Activated CD4-positive, alpha-beta T cell treated with anti-CD3 and anti-CD28 coated beads for 1 hour (primary cell): Measurements from ENCODE around the gene TAF5L.
"Not testable (repeated sequence)": the region's sequence is repeated elsewhere in the genome, so short reads cannot be mapped to it uniquely, and the experiment has no call there.

Experiments
- DNase-seq: peaks from one replicate; pipeline ENCODE4 v3.0.0-alpha.2; 2020

The TAF5L gene

DNA sequence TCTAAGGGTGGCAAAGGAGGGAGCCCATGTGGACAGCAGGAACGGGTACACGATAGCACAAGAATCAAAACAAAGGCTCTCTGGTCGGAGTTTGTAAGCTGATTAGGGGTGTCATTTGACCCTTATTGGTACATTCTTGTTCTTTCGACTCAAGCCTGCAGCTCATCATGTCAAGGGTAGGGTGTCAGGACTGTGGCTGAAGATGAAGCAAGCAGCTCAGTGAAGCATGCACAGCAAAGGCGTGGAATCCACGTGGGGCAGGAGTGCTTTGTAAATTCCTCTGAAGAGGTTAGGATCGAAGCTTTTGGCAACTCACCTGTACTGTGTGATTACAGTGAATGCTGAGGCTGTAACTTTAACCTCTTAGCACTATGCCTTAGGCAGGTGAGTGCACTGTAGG is 62.7 kb downstream of the TAF5L start:
- DNase-seq: no peak

DNA sequence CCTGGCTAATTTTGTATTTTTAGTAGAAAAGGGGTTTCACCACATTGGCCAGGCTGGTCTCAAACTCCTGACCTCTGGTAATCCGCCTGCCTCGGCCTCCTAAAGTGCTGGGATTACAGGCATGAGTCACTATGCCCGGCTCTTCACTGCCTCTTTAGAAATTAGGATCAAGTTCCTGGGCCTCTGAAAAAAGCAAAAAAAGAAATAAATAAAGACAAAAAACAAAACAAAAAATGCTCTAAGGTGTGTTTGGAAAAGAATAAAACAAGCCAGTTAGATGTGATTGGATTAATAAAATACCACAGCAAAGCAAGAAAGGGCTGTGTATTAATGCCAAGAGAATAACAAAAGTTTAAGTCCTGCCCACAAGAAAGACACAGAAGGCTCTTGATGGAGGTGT is 63.2 kb downstream of the TAF5L start:
- DNase-seq: no peak

DNA sequence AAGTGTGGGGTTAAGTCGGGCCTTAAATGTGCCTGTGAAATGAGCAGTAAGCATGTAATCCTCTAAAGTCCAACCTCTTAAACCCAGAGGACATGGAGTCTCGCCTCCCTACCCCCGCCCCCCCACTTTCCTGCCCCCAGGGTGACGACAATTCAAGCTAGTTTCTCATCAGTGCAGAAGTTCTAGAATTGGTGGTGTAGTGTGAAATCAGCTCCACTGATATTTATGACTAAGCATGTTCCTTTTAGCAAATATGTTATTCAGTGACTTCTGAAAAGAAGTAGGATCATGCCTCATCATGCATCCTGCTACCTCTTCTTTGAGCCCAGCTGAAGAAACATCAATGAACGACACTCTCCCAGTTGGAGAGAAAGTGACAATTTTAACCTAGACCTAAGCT is 64.8 kb downstream of the TAF5L start:
- no peak for DNase-seq

DNA sequence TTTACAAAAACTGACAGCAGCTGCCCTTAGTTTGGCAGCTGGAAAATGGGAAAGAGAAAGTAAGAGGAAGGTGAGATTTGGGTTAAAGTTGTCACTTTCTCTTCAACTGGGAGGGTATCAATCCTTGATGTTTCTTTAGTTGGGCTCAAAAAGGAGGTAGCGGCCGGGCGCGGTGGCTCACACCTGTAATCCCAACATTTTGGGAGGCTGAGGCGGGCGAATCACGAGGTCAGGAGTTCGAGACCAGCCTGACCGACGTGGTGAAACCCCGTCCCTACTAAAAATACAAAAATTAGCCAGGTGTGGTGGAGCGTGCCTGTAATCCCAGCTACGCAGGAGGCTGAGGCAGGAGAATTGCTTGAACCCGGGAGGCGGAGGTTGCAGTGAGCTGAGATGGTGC is 65.8 kb downstream of the TAF5L start:
- DNase-seq: not testable (repeated sequence)

DNA sequence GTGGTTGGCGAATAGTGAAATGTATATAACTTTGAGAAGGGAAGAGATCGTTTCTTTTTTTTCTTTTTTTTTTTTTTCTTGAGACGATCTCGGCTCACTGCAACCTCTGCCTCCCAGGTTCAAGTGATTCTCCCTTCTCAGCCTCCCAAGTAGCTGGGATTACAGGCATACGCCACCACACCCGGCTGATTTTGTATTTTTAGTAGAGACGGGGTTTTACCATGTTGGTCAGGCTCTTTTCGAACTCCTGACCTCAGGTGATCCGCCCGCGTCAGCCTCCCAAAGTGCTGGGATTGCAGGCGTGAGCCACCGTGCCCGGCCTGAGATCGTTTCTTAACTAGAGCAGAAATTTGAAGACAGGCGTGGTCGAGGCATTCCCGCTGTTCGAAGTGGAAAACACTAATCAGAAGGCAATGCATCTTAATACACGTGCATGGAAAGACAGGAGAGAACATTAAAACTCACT is 66.6 kb downstream of the TAF5L start:
- not testable (repeated sequence) for DNase-seq

DNA sequence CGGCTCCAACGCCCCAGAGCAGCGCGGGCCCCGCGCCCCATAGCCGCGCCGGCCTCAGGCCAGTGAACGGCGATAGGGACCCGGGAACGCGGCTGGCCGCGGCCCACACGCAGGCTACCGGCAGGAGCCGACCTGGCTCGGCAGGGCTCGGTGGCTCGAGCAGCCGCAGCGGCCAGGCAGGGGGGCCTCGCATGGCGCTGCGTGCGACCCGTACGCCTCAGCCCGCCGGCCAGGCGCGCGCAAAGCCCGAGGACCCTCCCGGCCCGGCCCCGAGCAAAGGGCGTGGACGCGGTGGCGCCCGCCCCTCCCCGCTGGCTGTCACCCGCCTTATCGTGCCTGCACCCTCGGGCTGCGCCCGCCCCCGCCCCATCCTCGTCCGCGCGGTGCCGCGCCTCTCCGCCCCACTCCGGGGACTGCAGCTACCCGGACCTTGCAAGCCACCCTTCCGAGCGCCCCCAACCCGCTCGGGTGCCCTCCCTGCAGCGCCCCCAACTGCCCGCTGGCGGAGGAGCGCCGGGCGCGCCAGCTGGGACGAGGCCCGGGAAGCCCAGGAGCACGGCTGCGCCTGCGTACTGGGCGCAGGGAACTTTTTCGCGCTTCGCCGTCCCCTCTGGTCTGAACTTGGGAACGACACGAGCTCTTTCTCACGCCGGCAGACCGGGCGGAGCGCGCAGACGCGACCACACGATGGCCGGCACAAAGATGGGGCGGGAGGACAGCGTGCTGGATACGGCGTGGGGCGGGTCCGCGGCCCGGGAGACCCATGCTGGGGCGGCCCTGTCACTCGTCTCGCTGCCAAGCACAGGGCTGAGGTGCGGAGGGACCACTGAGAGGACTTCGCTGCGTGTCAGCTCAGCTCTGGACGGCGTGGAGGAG is 67.2 kb downstream of the TAF5L start, which contains the start of gene ABCB10:
TSS of gene ABCB10 (minus strand) at position 248 of the 876 bp plus-strand sequence. CDS start at position 193, 55 bp downstream.
- DNase-seq: peak; percentile 73

DNA sequence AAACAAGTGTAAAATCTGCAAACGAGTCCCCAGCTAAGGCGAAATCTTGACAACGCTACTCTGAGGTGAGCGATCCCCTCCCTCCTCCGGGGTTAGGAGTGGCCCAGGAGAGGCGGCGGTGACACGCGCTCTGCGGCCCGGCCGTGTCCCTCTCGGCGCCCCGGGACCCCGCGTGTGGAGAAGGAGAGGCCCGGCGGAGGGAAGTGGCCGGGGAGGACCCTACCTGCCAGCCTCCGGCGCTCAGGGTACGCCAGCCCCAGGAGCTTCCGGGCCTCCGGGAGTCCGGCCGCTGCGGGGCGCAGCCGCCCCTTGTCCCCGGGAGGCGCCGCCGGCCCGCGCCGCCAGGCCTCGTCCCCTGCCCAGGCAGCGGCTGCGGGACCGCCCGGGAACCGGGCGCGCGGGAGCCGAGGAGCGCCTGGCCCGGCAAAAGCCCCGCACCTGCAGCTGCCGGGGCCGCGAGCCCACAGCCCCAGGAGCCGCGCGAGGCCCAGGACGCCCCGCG is 68.0 kb downstream of the TAF5L start:
- DNase-seq: peak; percentile 10

DNA sequence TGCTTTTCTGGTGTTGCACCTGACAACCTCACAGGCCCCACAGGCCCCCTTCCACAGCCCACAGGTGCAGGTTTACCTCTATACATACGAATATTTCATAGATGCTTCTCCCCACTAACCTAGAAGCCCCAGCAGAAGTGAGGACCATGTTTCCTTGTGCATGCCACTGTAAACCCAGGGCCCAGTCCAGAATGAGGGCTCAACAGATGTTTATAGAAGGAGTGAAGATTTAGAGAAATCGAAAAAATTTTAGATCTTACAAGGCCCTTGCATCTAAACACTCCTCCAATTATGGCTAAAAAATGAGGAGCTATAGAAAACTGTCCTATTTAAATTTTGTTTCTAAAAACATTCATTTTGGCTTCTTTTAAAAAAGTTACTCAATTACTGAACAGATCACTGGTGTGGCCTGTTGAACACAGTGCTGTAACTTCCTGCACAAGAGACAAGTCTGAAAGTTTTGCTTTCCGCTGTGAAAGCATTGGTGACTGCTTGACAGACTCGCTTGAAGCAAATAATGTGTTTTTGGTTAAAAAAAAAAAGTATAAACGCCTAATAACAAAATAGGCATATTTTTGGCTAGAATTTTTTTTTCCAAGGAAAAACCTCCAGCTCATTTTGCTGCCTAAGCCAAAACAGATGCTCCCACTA is 68.6 kb downstream of the TAF5L start:
- DNase-seq: no peak

DNA sequence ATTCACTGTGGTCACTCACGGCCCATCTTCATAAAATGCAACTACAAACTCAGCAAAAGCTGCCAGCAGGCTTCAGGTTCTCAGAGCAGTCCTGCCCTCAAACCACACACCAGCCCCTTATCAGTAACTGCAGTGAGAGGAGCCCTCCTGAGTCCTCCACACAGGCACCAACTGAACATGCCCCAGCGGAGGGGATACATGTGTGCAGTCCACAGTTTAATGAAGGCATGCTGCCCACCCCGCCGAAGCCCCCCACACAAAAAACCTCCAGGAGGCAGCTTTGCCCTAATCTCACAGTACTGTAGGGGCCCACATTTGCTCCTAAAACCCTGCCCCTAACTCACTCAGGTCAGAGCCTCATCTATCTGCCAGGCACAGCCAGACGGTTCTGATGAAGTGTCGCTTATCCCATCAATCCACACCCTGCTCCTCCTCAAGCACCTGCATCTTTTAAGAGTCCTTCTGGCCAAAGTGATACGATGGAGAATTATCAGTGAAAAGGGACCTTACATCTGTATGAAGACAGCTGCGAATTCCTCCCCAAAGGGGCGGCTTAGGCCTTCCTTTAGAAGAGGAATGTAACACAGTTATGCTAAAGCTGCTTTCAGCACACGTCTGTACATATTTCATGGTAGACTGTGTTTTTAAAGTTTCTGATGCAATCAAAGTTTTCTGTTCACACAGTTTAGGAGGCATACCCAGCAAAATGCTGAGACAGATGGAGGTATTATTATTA is 70.9 kb downstream of the TAF5L start:
- DNase-seq: no peak

DNA sequence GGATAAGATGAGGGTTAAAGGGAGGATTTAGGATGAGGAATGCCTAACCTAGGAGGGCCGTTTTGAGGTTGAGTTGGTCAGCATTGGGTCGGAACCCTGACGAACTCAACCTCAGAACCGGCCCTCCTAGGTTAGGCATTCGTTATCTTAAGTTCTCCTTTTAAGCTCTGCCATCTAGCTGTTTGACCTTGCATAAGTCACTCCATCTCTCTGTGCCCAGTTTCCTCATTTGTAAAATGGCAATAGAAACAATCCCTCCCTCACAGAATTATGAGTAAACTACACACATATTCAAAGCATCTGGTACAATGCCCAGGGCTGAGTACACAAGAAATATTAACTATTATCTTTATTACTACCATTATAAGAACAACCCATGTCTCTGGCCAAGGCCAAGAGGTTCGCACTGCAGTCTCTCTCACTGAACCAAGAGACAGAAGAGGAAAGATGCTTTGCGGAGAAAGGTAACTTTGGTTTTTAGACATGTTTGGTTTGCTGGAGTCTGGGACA is 72.2 kb downstream of the TAF5L start:
- no peak for DNase-seq

DNA sequence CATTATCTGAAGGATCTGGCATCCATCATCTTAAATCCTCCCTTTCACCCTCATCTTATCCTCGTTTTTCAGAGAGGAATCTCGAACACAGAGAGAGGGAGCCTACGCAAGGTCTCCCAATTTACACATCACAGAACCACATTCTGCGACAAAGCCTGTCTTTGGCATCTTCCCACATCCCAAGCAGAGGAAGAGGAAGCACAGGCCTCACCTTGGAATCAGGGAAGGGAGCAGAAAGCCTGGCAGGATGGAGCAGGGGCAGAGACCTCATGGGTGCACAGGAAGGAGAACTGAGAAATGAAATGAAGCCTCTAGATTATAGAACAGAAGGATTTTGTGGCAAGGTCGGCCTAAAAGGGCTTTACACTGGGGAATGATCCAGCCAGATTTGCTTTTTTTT is 73.2 kb downstream of the TAF5L start:
- no peak for DNase-seq

DNA sequence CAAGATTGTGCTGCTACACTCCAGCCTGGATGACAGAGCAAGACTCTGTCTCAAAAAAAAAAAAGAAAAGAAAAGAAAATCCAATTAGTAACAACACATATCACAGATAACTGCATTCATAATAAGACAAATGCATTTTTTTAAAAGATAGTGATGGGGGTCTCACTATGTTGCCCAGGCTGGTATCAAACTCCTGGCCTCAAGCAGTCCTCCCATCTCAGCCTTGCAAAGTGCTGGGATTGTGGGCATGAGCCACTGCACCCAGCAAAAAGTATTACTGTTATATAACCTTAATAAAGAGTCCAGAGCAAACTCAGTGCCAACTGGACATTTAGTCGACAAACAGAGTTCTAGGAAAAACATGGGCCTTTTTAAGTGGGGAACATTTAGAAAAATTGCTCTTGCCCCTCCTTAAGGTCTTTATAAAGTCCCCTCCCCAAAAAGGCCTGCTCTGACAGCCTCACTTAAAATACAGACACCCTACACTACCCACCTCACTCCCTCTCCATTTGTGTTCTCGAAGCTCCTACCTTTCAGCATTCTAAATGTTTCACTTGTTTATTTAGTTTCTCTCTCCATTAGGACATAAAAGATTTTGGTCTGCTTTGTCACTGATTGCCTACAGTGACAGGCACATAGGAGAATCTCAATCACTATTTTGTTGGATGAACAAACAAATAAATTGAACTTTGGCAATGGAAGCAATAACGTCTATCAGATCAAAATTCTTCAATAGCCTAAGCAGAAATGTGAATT is 74.9 kb downstream of the TAF5L start:
- no peak for DNase-seq

DNA sequence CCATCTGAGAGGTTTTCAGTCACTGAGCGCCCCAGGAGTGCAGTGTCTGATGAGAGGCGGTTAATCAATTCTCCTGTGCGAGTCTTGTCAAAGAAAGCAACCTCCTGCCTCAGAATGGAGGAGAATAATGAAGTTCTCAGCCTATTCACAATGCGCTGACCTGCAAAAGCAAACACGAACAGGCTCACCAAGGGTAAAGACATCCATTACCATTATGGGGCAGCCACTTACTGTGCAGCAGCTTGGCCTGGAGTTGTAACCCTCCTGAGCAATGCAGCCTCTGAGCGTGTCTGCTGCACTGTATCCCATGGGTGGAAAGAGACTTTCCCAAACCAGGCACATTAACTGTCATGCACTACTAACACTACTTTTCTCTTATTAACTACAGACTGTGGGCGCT is 78.4 kb downstream of the TAF5L start:
- DNase-seq: no peak

DNA sequence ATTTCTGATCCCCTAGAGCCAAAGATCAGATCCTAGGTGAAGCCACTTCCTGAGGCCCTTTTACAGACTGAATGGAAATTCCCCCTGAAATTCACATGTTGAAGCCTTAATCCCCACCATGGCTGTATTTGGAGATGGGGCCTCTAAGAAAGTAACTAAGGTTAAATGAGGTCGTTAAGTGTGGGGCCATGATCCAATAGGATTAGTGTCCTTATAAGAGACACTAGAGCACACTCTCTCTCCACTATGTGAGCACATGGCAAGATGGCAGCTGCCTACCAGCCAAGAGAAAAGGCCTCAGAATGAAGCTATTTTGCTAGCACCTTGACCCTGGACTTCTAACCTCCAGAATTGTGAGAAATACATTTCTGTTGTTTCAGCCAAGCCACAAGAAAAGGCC is 81.3 kb downstream of the TAF5L start:
- no peak for DNase-seq
